ENCODE data around the gene RCAN1. TPM values are rescaled to one million over a fixed set of nuclear protein-coding genes. Genes with fewer than 3 reads are reported as not detected.
"Not testable (repeated sequence)": the region's sequence is repeated elsewhere in the genome, so short reads cannot be mapped to it uniquely, and the experiment has no call there.

RCAN1 gene
- polyA plus RNA-seq, 1 donor: 41.1 TPM

DNA sequence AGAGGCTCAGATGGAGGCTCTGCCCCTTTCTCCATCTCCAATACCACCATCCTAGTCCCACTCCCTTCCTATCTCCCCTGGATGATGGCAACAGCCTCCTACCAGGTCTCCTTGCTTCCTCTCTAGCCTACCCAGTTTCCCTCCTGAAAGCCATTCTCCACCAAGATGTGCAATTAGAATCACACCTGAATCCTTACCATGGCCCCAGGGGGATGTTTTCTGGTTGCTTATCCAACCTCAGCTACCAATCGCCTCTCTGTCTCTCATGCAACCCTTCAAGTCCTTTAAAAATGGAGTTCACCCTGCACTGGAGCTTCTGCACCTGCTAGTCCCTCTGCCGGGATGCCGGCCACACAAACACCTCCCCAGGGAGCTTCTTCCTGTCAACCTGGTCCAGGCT is 2.9 kb downstream of the RCAN1 start:
- Histone ChIP-seq H3K4me3 (ENCODE audit: low read length) (no peak overlapping the region), H3K9me3 (ENCODE audit: control insufficient read depth, low read depth, low read length) (no peaks in the 10 kb centered on the region), H3K27me3 (ENCODE audit: control insufficient read depth, insufficient read depth, low read length) (no peaks in the 10 kb centered on the region), H3K36me3 (ENCODE audit: control insufficient read depth, insufficient read depth, low read length) (no peaks in the 10 kb centered on the region), H3K27ac (ENCODE audit: low read length) (no peak overlapping the region), H3K4me1 (ENCODE audit: control insufficient read depth, insufficient read depth, low read length) (peaks cover 3% of the 10 kb centered on the region)
- no peak for DNase-seq
- no CpG with 5 or more reads among the region's 3 CpGs for WGBS (ENCODE audit: insufficient coverage, low lambda C conversion rate)

DNA sequence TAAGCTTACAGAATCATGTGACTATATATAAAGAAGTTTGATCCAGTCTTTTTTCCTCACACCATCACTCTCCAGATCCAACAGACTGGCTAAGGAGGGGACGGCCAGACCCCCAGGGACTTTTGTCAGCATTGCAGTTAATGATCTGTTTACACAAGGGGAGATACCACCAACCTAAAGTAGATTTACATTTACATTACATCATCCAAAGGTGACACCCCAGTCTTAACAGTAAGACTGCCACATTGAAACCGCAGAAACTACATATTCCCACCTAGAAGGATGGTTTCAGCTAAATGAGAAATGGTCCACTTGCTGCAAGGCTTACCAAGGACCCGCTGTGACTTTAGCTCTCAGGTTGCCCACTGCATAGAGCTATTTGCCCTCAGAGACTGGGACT is 3.4 kb downstream of the RCAN1 start:
- Histone ChIP-seq H3K9me3 (ENCODE audit: control insufficient read depth, low read depth, low read length) (no peaks in the 10 kb centered on the region), H3K4me1 (ENCODE audit: control insufficient read depth, insufficient read depth, low read length) (peaks cover 3% of the 10 kb centered on the region), H3K27ac (ENCODE audit: low read length) (no peak overlapping the region), H3K27me3 (ENCODE audit: control insufficient read depth, insufficient read depth, low read length) (no peaks in the 10 kb centered on the region), H3K4me3 (ENCODE audit: low read length) (no peak overlapping the region), H3K36me3 (ENCODE audit: control insufficient read depth, insufficient read depth, low read length) (no peaks in the 10 kb centered on the region)
- no peak for DNase-seq
- no CpG with 5 or more reads among the region's 3 CpGs for WGBS (ENCODE audit: insufficient coverage, low lambda C conversion rate)

DNA sequence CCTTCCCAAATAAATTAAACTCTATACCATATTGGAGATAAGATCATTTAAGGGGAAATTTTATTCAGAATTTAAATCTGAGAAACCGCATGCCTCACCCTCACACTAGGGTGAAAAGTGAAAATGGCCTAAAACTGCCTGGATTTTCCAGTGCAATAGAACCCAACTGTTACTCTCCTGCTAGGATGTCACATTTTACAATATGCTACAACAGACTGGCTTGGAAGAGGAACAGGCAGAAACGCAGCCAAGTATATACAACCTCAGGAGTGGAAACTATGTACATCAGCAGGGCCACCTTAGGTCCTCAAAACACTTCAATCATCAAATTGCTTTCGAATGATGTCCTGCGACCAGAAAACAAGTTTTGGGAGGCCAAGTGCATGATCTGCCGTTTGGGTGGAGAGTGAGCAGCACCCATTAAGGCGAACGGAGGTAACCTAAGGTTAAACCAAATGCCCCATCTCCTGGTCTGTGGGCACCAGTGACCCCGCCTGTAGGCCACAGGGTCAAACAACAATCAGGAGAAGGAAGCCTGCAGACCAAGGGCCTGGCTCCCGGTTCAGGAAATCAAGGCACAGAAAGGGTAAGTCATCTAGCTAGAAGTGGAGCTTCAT is 4.9 kb downstream of the RCAN1 start:
- no peaks in the 10 kb centered on the region for H3K27me3 ChIP-seq (ENCODE audit: control insufficient read depth, insufficient read depth, low read length)
- no peaks in the 10 kb centered on the region for H3K9me3 ChIP-seq (ENCODE audit: control insufficient read depth, low read depth, low read length)
- no peak for DNase-seq
- H3K4me3 ChIP-seq (ENCODE audit: low read length): no peak overlapping the region
- H3K36me3 ChIP-seq (ENCODE audit: control insufficient read depth, insufficient read depth, low read length): no peaks in the 10 kb centered on the region
- peaks cover 3% of the 10 kb centered on the region for H3K4me1 ChIP-seq (ENCODE audit: control insufficient read depth, insufficient read depth, low read length)
- WGBS (ENCODE audit: insufficient coverage, low lambda C conversion rate): 100% methylated on average over 1 of the region's 9 CpGs
- no peak overlapping the region for H3K27ac ChIP-seq (ENCODE audit: low read length)

DNA sequence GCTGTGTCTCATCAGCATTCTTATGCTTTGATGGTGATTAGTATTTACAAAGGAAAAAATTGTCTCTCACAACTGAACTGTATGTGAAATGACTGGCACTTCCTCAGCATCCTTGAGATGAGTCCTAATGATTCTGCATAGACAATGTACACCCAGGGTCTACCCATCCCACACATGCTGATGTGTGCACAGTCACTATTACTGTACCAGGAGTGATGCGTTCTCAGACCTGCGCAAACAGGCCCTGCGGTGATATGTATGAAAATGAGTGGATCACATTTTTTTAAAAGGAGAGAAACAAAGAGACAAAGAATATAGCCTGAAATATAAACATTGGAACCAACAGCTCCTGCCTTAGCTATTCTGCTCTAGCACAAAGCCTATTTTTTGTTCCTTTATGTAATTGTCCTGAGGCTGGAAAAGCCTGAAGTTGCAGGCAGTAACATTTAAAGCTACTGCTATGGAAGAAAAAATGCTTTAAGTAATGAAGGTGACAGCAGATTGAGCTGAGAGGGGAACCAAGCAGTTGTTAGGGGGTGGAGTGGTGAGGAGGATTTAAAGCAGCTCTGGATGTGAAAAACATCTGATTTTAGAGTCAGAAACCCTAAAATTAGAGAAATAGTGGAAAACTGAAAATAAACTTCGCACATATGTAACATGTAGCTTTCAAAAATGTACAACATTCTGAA is 5.5 kb downstream of the RCAN1 start:
- Histone ChIP-seq H3K4me1 (ENCODE audit: control insufficient read depth, insufficient read depth, low read length) (peaks cover 3% of the 10 kb centered on the region), H3K4me3 (ENCODE audit: low read length) (no peak overlapping the region), H3K27ac (ENCODE audit: low read length) (no peak overlapping the region), H3K36me3 (ENCODE audit: control insufficient read depth, insufficient read depth, low read length) (no peaks in the 10 kb centered on the region), H3K9me3 (ENCODE audit: control insufficient read depth, low read depth, low read length) (no peaks in the 10 kb centered on the region), H3K27me3 (ENCODE audit: control insufficient read depth, insufficient read depth, low read length) (no peaks in the 10 kb centered on the region)
- DNase-seq: no peak
- whole genome bisulfite sequencing (ENCODE audit: insufficient coverage, low lambda C conversion rate): 80% methylated on average over 1 of the region's 4 CpGs

DNA sequence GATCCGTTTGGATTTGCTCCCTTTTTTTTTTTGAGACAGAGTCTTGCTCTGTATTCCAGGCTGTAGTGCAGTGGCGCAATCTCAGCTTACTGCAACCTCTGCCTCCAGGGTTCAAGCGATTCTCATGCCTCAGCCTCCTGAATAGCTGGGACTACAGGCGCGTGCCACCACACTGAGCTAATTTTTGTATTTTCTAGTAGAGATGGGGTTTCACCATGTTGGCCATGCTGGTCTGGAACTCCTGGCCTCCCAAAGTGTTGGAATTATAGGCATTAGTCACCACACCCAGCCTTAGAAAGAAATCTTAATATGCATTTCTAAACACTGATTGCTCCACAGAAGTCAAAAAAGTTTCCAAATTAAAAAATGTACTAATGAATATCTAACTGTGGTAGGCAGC is 7.5 kb downstream of the RCAN1 start:
- WGBS (ENCODE audit: insufficient coverage, low lambda C conversion rate): 89% methylated on average over 1 of the region's 5 CpGs
- not testable (repeated sequence) for H3K36me3 ChIP-seq (ENCODE audit: control insufficient read depth, insufficient read depth, low read length); DNase-seq; H3K9me3 ChIP-seq (ENCODE audit: control insufficient read depth, low read depth, low read length); H3K4me1 ChIP-seq (ENCODE audit: control insufficient read depth, insufficient read depth, low read length); H3K27ac ChIP-seq (ENCODE audit: low read length); H3K4me3 ChIP-seq (ENCODE audit: low read length); H3K27me3 ChIP-seq (ENCODE audit: control insufficient read depth, insufficient read depth, low read length)

DNA sequence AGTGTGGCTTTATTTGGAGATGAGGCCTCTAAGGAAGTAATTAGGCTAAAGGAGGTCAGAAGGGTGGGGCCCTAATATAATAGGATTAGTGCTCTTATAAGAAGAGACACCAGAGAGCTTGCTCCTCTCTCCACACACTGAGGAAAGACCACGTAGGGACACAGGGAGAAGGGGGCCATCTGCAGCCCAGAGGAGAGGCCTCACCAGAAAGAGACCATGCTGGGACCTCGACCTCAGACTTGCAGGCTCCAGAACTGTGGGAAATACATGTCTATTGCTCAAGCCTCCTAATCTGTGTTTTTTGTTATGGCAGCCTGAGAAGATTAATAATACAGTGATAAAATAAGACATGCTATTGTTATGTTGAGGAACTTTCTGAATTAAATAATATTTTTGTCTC is 8.3 kb downstream of the RCAN1 start:
- Histone ChIP-seq H3K36me3 (ENCODE audit: control insufficient read depth, insufficient read depth, low read length) (no peaks in the 10 kb centered on the region), H3K9me3 (ENCODE audit: control insufficient read depth, low read depth, low read length) (no peaks in the 10 kb centered on the region), H3K27ac (ENCODE audit: low read length) (no peak overlapping the region), H3K27me3 (ENCODE audit: control insufficient read depth, insufficient read depth, low read length) (no peaks in the 10 kb centered on the region), H3K4me3 (ENCODE audit: low read length) (no peak overlapping the region), H3K4me1 (ENCODE audit: control insufficient read depth, insufficient read depth, low read length) (peaks cover 3% of the 10 kb centered on the region)
- DNase-seq: no peak
- no CpG with 5 or more reads among the region's 2 CpGs for WGBS (ENCODE audit: insufficient coverage, low lambda C conversion rate)

DNA sequence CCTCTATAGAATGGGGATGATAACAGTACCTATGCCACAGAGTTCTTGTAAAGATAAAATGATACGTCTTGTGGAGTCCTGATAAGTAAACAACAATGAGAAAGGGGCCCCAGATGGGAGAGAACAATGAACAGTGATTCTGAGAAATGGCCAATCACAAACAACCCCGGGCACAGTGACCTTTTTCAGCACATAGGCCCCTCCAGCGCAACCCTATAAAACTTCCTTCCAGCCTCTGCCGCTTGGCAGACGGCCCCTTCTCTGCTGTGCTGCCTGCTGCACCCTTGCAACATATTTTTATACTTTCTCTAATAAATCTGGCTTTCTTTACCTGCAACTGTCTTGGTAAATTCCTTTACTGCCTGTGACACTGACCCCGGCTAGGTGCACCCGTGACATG is 8.9 kb downstream of the RCAN1 start:
- Histone ChIP-seq H3K9me3 (ENCODE audit: control insufficient read depth, low read depth, low read length) (no peaks in the 10 kb centered on the region), H3K4me3 (ENCODE audit: low read length) (no peak overlapping the region), H3K27ac (ENCODE audit: low read length) (no peak overlapping the region), H3K36me3 (ENCODE audit: control insufficient read depth, insufficient read depth, low read length) (no peaks in the 10 kb centered on the region), H3K4me1 (ENCODE audit: control insufficient read depth, insufficient read depth, low read length) (peaks cover 3% of the 10 kb centered on the region), H3K27me3 (ENCODE audit: control insufficient read depth, insufficient read depth, low read length) (no peaks in the 10 kb centered on the region)
- 70% methylated on average over 2 of the region's 7 CpGs for WGBS (ENCODE audit: insufficient coverage, low lambda C conversion rate)
- no peak for DNase-seq

DNA sequence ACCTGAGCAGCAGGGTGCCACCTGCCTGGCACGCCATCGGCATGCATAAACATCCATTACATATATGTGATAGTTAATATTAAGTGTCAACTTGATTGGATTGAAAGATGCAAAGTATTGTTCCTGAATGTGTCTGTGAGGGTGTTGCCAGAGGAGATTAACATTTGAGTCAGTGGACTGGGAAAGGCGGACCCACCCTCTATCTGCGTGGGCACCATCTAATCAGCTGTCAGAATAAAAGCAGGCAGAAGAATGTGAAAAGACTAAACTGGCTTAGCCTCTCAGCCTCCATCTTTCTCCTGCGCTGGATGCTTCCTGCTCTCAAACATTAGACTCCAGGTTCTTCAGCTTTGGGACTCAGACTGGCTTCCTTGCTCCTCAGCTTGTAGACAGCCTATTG is 10.0 kb downstream of the RCAN1 start:
- not testable (repeated sequence) for H3K36me3 ChIP-seq (ENCODE audit: control insufficient read depth, insufficient read depth, low read length); H3K4me3 ChIP-seq (ENCODE audit: low read length); H3K4me1 ChIP-seq (ENCODE audit: control insufficient read depth, insufficient read depth, low read length); H3K9me3 ChIP-seq (ENCODE audit: control insufficient read depth, low read depth, low read length); H3K27ac ChIP-seq (ENCODE audit: low read length); H3K27me3 ChIP-seq (ENCODE audit: control insufficient read depth, insufficient read depth, low read length); DNase-seq
- WGBS (ENCODE audit: insufficient coverage, low lambda C conversion rate): no CpG with 5 or more reads among the region's 5 CpGs

DNA sequence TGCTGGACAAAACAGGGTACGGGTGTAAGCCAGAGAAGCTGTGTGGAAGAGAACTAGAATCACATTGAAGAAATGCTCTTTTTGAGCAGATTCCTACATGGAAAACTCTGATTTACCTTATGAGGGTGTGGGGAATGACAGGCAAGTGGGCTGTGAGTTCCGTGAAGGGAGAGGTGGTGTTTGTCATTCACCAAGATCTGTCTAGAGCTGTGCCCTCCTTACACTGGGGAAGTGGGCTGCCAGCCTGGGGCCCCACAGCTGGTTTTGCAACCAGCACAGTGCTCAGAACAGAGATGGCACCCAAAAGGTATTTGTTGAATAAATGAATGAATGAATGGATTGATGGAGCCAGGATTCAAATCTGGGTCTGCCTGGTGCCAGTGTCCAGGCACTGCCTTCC is 10.4 kb downstream of the RCAN1 start:
- Histone ChIP-seq H3K36me3 (ENCODE audit: control insufficient read depth, insufficient read depth, low read length) (no peaks in the 10 kb centered on the region), H3K4me1 (ENCODE audit: control insufficient read depth, insufficient read depth, low read length) (peaks cover 7% of the 10 kb centered on the region), H3K27ac (ENCODE audit: low read length) (no peak overlapping the region), H3K4me3 (ENCODE audit: low read length) (no peak overlapping the region), H3K9me3 (ENCODE audit: control insufficient read depth, low read depth, low read length) (no peaks in the 10 kb centered on the region), H3K27me3 (ENCODE audit: control insufficient read depth, insufficient read depth, low read length) (no peaks in the 10 kb centered on the region)
- no CpG with 5 or more reads among the region's 2 CpGs for WGBS (ENCODE audit: insufficient coverage, low lambda C conversion rate)
- DNase-seq: no peak

DNA sequence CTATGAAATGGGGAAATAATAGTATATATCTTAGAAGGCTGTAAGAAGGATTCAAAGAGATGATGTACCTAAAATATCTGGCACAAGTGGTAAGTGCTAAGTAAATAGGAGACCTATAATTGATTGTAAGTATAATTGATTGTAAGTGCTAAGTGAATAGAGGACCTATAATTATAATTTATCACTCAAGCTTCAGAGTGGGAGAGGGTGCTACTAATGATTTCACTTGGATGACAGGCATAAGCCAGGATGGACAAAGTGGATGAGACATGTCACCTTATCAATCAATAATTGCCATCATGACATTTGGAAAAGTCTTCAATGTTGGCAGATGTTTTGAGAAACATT is 11.2 kb downstream of the RCAN1 start:
- Histone ChIP-seq H3K27ac (ENCODE audit: low read length) (no peak overlapping the region), H3K27me3 (ENCODE audit: control insufficient read depth, insufficient read depth, low read length) (no peaks in the 10 kb centered on the region), H3K9me3 (ENCODE audit: control insufficient read depth, low read depth, low read length) (no peaks in the 10 kb centered on the region), H3K4me3 (ENCODE audit: low read length) (no peak overlapping the region), H3K36me3 (ENCODE audit: control insufficient read depth, insufficient read depth, low read length) (no peaks in the 10 kb centered on the region), H3K4me1 (ENCODE audit: control insufficient read depth, insufficient read depth, low read length) (peaks cover 7% of the 10 kb centered on the region)
- no peak for DNase-seq

DNA sequence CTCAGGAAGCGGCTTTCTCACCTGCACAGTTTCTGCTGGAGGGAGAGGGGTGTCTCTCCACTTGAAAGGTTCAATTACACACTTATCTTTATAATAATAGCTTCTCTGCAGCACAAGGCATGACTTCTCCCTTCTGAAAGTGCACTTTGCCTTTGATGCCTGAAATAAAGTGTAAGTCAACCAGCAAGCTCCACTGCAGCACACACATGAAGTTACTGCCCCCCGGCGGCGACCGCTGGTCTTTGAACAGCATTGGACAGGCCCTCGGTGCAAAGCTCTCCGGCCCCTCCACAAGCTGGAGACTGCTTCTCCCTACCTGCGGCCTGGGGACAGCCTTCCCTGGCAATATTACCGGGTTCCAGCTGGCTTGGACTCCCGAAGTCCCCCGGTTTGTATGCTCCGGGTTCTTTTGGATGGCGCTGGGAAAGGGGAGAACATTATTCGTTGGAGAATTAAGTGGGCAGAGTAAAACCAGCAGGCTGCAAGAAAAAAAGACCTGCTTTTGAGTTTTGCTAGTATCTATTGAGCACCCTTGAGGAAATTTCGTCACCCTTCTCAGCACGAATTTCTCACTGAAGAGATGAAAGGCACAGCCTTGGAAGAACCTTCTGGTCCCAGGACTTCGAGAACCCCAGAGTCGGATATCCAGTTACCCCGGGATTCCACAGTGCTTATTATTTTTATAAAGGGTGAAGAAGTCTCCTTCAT is 11.8 kb downstream of the RCAN1 start:
- Histone ChIP-seq H3K9me3 (ENCODE audit: control insufficient read depth, low read depth, low read length) (no peaks in the 10 kb centered on the region), H3K4me1 (ENCODE audit: control insufficient read depth, insufficient read depth, low read length) (peaks cover 7% of the 10 kb centered on the region), H3K27me3 (ENCODE audit: control insufficient read depth, insufficient read depth, low read length) (no peaks in the 10 kb centered on the region), H3K36me3 (ENCODE audit: control insufficient read depth, insufficient read depth, low read length) (no peaks in the 10 kb centered on the region), H3K4me3 (ENCODE audit: low read length) (no peak overlapping the region), H3K27ac (ENCODE audit: low read length) (peak overlapping the region; percentile 57)
- WGBS (ENCODE audit: insufficient coverage, low lambda C conversion rate): no CpG with 5 or more reads among the region's 19 CpGs
- peak; percentile 85 to 87 for DNase-seq
